ENCODE results near the gene INTU.

Gene INTU

GRCh38 chr4:127759228-127759820 is 126.6 kb downstream of the INTU start:
- DNase-seq = no peak

GRCh38 chr4:127759893-127760292 is 127.1 kb downstream of the INTU start:
- DNase-seq = no peak

- DNase-seq = no peak
Observed at GRCh38 chr4:127771535-127772275, 138.9 kb downstream of the INTU start.

- DNase-seq = no peak
Observed at GRCh38 chr4:127772769-127773671, 140.3 kb downstream of the INTU start.

- no peak for DNase-seq
Observed at GRCh38 chr4:127775843-127776242, 143.1 kb downstream of the INTU start.
